BE2C (cell line): ENCODE results near the gene SAPCD2.

Source experiments
- DNase-seq: peaks from one replicate; pipeline ENCODE4 v3.0.0-alpha.2; 2020
- H3K27me3 ChIP-seq: fragments of 250-450 bp; sonication (Bioruptor Pico); 2 replicates; pipeline ENCODE4 v1.5.1; 2020; ENCODE audit warnings: mild to moderate bottlenecking
- H3K36me3 ChIP-seq: fragments of 250-450 bp; sonication (Bioruptor Pico); 2 replicates; pipeline ENCODE4 v1.5.1; 2020; ENCODE audit warnings: mild to moderate bottlenecking
- H3K4me1 ChIP-seq: fragments of 250-450 bp; sonication (Bioruptor Pico); 2 replicates; pipeline ENCODE4 v1.5.1; 2020
- H3K4me3 ChIP-seq: 2 replicates; pipeline ENCODE4 v1.5.1; 2011; ENCODE audit warnings: low read depth, low read length
- H3K9me3 ChIP-seq: fragments of 250-450 bp; sonication (Bioruptor Pico); 2 replicates; pipeline ENCODE4 v1.5.1; 2020
- CTCF ChIP-seq: IDR thresholded peaks from 2 replicates; pipeline ENCODE4 v1.5.1; 2012; ENCODE audit warnings: mild to moderate bottlenecking, low read depth, low read length

Gene SAPCD2

GRCh38 chr9:137067860-137068538, 2.4 kb downstream of the SAPCD2 start:
- Histone ChIP-seq H3K36me3 (peaks cover 39% of the 10 kb centered on the region), H3K4me3 (peak overlapping the region; percentile 74), H3K27me3 (no peaks in the 10 kb centered on the region), H3K4me1 (peaks cover 20% of the 10 kb centered on the region), H3K9me3 (no peaks in the 10 kb centered on the region)
- TF ChIP-seq CTCF: peak; percentile 79
- peak; percentile 85 for DNase-seq

GRCh38 chr9:137066096-137066861, 4.1 kb downstream of the SAPCD2 start:
- Histone ChIP-seq H3K9me3 (no peaks in the 10 kb centered on the region), H3K36me3 (peaks cover 39% of the 10 kb centered on the region), H3K4me3 (no peak overlapping the region), H3K27me3 (no peaks in the 10 kb centered on the region), H3K4me1 (peaks cover 12% of the 10 kb centered on the region)
- DNase-seq: no peak
- no peak for TF ChIP-seq CTCF

- DNase-seq: no peak
- no peak for TF ChIP-seq CTCF
- no peaks in the 10 kb centered on the region for H3K9me3 ChIP-seq
- H3K36me3 ChIP-seq: peaks cover 39% of the 10 kb centered on the region
- no peaks in the 10 kb centered on the region for H3K27me3 ChIP-seq
- peaks cover 6% of the 10 kb centered on the region for H3K4me1 ChIP-seq
- no peak overlapping the region for H3K4me3 ChIP-seq
Observed at GRCh38 chr9:137065336-137065967, 4.9 kb downstream of the SAPCD2 start.

- H3K4me3 ChIP-seq: no peak overlapping the region
- no peaks in the 10 kb centered on the region for H3K9me3 ChIP-seq
- H3K4me1 ChIP-seq: peaks cover 6% of the 10 kb centered on the region
- peaks cover 39% of the 10 kb centered on the region for H3K36me3 ChIP-seq
- DNase-seq: no peak
- no peaks in the 10 kb centered on the region for H3K27me3 ChIP-seq
- TF ChIP-seq CTCF: no peak
Observed at GRCh38 chr9:137064880-137065164, 5.5 kb downstream of the SAPCD2 start.

GRCh38 chr9:137064027-137064879, 6.1 kb downstream of the SAPCD2 start:
- DNase-seq: peak; percentile 80
- Histone ChIP-seq H3K4me3 (no peak overlapping the region), H3K4me1 (peaks cover 6% of the 10 kb centered on the region), H3K36me3 (peaks cover 39% of the 10 kb centered on the region), H3K9me3 (no peaks in the 10 kb centered on the region), H3K27me3 (no peaks in the 10 kb centered on the region)
- peak; percentile 81 for TF ChIP-seq CTCF
